HCT116 (cell line): ENCODE results near the gene CHD1L. TPM values are rescaled to one million over a fixed set of nuclear protein-coding genes. Genes with fewer than 3 reads are reported as not detected.

Experiments
- ATAC-seq: fragments of 200-7000 bp; cut with Tn5 transposase; 2 replicates; pipeline ENCODE4 v1.9.1; 2020; ENCODE audit warnings: mild to moderate bottlenecking, moderate library complexity
- BruUV-seq: library from RNA; stranded (reverse); fragments of 400-500 nt; replicated peaks from 2 replicates; lab custom pipeline; 2021; lab: Mats Ljungman, UMichigan
- CTCF ChIA-PET: fragments of 300-600 bp; sonication (Branson Sonifier 250); formaldehyde crosslinking; loops from one replicate; lab custom pipeline; 2021; ENCODE audit warnings: antibody characterized with exemption; lab: Charles Lee
- POLR2A ChIA-PET: fragments of 300-600, 350-600 bp; sonication (Branson Sonifier 250); formaldehyde crosslinking; loops from one replicate; lab custom pipeline; 2021; ENCODE audit warnings: antibody characterized with exemption; lab: Charles Lee
- RAD21 ChIA-PET, 2 experiments: fragments of 300-600 bp; sonication (Branson Sonifier 250); formaldehyde crosslinking; loops; one replicate each; lab custom pipeline; 2023; ENCODE audit warnings: low total read pairs in 2 of 2; ENCODE audit not compliant: uncharacterized antibody in 2 of 2, unreplicated experiment in 2 of 2, low non-redundant PET in 1 of 2; lab: Charles Lee
- DNase-seq: peaks from one replicate; pipeline ENCODE4 v3.0.0-alpha.2; 2010; ENCODE audit warnings: low read depth, low spot score
- H2AFZ ChIP-seq: fragments of 200-600 bp; shearing (Covaris generic), sonication (generic); 2 replicates; pipeline ENCODE4 v1.6.1; 2017; ENCODE audit warnings: low read depth, mixed run types, mixed read lengths, antibody characterized with exemption, low read length; ENCODE audit not compliant: poor library complexity, severe bottlenecking
- H3K27ac ChIP-seq: 2 replicates; pipeline ENCODE4 v1.5.1; 2012; ENCODE audit warnings: low read depth, low read length
- H3K27me3 ChIP-seq: fragments of 200-600 bp; sonication (generic); 2 replicates; pipeline ENCODE4 v1.6.1; 2016; ENCODE audit warnings: mixed run types, low read length, mixed read lengths; ENCODE audit not compliant: insufficient read depth
- H3K36me3 ChIP-seq, 2 experiments: fragments of 200-500 bp in 1 of 2; fragments of 200-600 bp in 1 of 2; sonication (Bioruptor generic) in 1 of 2; sonication (generic) in 1 of 2; 2 replicates each; pipeline versions ENCODE4 v1.5.1 to v1.6.1; 2014 to 2016; ENCODE audit warnings: low read length in 2 of 2, inconsistent platforms in 1 of 2, mixed read lengths in 1 of 2, mixed run types in 1 of 2; ENCODE audit not compliant: insufficient read depth in 2 of 2, control insufficient read depth in 1 of 2
- H3K4me1 ChIP-seq, 2 experiments: fragments of 200-600 bp in 1 of 2; sonication (generic) in 1 of 2; 2 replicates each; pipeline versions ENCODE4 v1.5.1 to v1.6.1; 2012 to 2017; ENCODE audit warnings: low read length in 2 of 2, inconsistent platforms in 1 of 2, mild to moderate bottlenecking in 1 of 2, mixed read lengths in 1 of 2, mixed run types in 1 of 2, moderate library complexity in 1 of 2; ENCODE audit not compliant: insufficient read depth in 2 of 2, control insufficient read depth in 1 of 2
- H3K4me2 ChIP-seq: fragments of 200-600 bp; sonication (generic); 2 replicates; pipeline ENCODE4 v1.6.1; 2017; ENCODE audit warnings: mixed run types, low read length, mixed read lengths
- H3K4me3 ChIP-seq, 2 experiments: fragments of 200-600 bp in 1 of 2; sonication (generic) in 1 of 2; replicated peaks in 1 of 2; 2 replicates each; pipeline ENCODE4 v1.5.1; 2011 to 2016; ENCODE audit warnings: low read length in 2 of 2, control low read depth in 1 of 2, low read depth in 1 of 2, mild to moderate bottlenecking in 1 of 2, mixed read lengths in 1 of 2, mixed run types in 1 of 2
- H3K79me2 ChIP-seq: fragments of 200-600 bp; sonication (generic); 2 replicates; pipeline ENCODE4 v1.6.1; 2017; ENCODE audit warnings: mild to moderate bottlenecking, mixed run types, low read length, moderate library complexity, mixed read lengths; ENCODE audit not compliant: insufficient read depth
- H3K9ac ChIP-seq: fragments of 200-600 bp; sonication (generic); 2 replicates; pipeline ENCODE4 v1.6.1; 2016; ENCODE audit warnings: low read length, mixed read lengths
- H3K9me2 ChIP-seq: fragments of 200-600 bp; sonication (generic), shearing (Covaris generic); 2 replicates; pipeline ENCODE4 v1.6.1; 2017; ENCODE audit warnings: mixed run types, mild to moderate bottlenecking, moderate library complexity; ENCODE audit not compliant: insufficient read depth
- H3K9me3 ChIP-seq, 2 experiments: fragments of 200-500 bp in 1 of 2; fragments of 200-600 bp in 1 of 2; sonication (Bioruptor generic) in 1 of 2; sonication (generic) in 1 of 2; 2 replicates each; pipeline ENCODE4 v1.6.1; 2014 to 2017; ENCODE audit warnings: low read length in 2 of 2, mixed read lengths in 2 of 2, inconsistent platforms in 1 of 2, low read depth in 1 of 2, mild to moderate bottlenecking in 1 of 2, mixed run types in 1 of 2, moderate library complexity in 1 of 2; ENCODE audit not compliant: control insufficient read depth in 1 of 2, insufficient read depth in 1 of 2
- H4K20me1 ChIP-seq: fragments of 200-600 bp; sonication (generic), shearing (Covaris generic); 2 replicates; pipeline ENCODE4 v1.6.1; 2017; ENCODE audit warnings: mixed run types, mild to moderate bottlenecking, moderate library complexity; ENCODE audit not compliant: insufficient read depth
- CEBPB ChIP-seq: IDR thresholded peaks from 2 replicates; pipeline ENCODE4 v1.6.1; 2012; ENCODE audit warnings: low read depth
- EZH2 ChIP-seq: fragments of 200-600 bp; sonication (generic); IDR thresholded peaks from 2 replicates; pipeline ENCODE4 v1.6.1; 2017; ENCODE audit warnings: antibody characterized with exemption, mixed run types
- JUND ChIP-seq: IDR thresholded peaks from 2 replicates; pipeline ENCODE4 v1.6.1; 2012
- MAX ChIP-seq: IDR thresholded peaks from 2 replicates; pipeline ENCODE4 v1.6.1; 2012
- POLR2A ChIP-seq: IDR thresholded peaks from 2 replicates; pipeline ENCODE4 v1.7.0; 2011; ENCODE audit warnings: borderline replicate concordance; ENCODE audit not compliant: insufficient read depth, insufficient read length; ENCODE audit errors: extremely low read depth
- POLR2AphosphoS5 ChIP-seq: IDR thresholded peaks from 2 replicates; pipeline ENCODE4 v1.6.1; 2011; ENCODE audit warnings: mild to moderate bottlenecking, low read depth, low read length, moderate library complexity
- RAD21 ChIP-seq: IDR thresholded peaks from 2 replicates; pipeline ENCODE4 v1.6.1; 2012; ENCODE audit warnings: low read depth, mild to moderate bottlenecking
- SIN3A ChIP-seq: IDR thresholded peaks from 2 replicates; pipeline ENCODE4 v1.6.1; 2012; ENCODE audit warnings: low read depth
- SP1 ChIP-seq: IDR thresholded peaks from 2 replicates; pipeline ENCODE4 v1.6.1; 2012; ENCODE audit warnings: low read depth
- TCF7L2 ChIP-seq: IDR thresholded peaks from 2 replicates; pipeline ENCODE4 v1.7.0; 2011; ENCODE audit warnings: borderline replicate concordance, inconsistent platforms; ENCODE audit not compliant: insufficient read depth, insufficient read length; ENCODE audit errors: extremely low read depth
- ZBTB33 ChIP-seq: IDR thresholded peaks from 2 replicates; pipeline ENCODE4 v1.6.1; 2011; ENCODE audit warnings: mild to moderate bottlenecking, low read length, moderate library complexity; ENCODE audit not compliant: insufficient replicate concordance; ENCODE audit errors: extremely low read depth
- intact Hi-C: fragments of 100-400 bp; cut with micrococcal nuclease; formaldehyde crosslinking; loops from 2 replicates; pipeline ENCODE4 v1.10.0; 2022
- total RNA-seq: library from RNA; stranded (reverse); gene quantifications from one replicate; pipeline ENCODE4 v1.2.1, GENCODE V29; 2021; ENCODE audit not compliant: unreplicated experiment

CHD1L gene
- total RNA-seq, 1 experiment from 2014 or later, result 52.0 TPM

DNA sequence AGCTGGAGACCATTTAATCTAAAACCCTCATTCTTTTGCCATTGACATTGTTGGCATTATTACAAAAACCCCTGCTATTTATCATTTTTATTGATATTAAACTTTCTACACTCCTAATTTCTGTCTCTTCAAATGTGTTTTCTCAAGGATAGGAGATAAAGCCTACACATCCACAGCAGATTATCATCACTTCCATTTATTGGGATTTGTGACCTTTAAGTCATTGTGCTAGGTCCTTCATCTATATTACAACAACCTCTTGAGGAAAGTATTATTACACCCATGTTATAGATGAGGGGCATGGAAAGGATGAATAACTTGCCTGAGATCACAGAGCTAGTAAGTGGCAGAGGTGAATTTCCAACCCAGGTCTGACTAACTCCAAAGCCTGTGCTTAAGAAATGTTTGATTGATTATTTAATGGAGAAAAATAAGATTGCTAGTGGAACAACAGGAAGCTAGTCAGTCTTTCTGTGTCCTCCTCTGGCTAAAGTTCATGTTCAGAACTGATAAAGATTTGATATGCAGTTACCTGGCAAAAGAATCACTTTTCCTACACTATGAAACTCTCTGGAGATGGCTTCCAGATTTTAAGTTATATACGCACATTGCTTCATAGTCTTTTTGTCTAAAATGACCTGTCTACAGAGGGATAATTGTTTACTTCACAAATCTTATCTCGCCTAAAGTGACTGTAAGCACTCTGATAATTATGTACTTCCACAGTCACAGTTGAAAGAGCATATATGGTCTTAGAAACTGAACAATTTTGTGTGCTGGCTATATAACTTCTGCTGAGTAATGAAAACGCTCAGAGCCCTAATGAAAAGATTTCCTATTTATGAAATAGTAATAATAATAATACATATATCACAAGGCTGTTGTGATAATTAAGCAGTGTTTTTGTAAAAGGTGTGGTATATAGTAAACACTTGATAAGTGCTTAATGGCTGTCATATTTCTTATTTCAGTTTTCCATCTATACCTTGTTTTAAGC is 32.4 kb upstream of the CHD1L start:
- ATAC-seq (no peak), DNase-seq (no peak)
- H3K4me2 ChIP-seq, result no peak overlapping the region
- no peak overlapping the region for H2AFZ ChIP-seq
- RAD21 ChIA-PET, result no interaction called here
- H3K4me3 ChIP-seq, result no peak overlapping the region
- H3K79me2 ChIP-seq, result no peaks in the 10 kb centered on the region
- BruUV-seq, result no TSS peak
- no peak overlapping the region for H3K9ac ChIP-seq
- 0 out of 4 replicates have a peak, but pooled peaks cover 0 to 3% of the 10 kb centered on the region in 2 experiments for H3K4me1 ChIP-seq
- CTCF ChIA-PET, result no interaction called here
- POLR2A ChIA-PET, result no interaction called here
- no peaks in the 10 kb centered on the region for H3K9me3 ChIP-seq
- H3K27me3 ChIP-seq, result no peaks in the 10 kb centered on the region
- H3K36me3 ChIP-seq, result no peaks in the 10 kb centered on the region
- no peak overlapping the region for H3K27ac ChIP-seq
- TF ChIP-seq JUND (no peak), SIN3A (no peak), ZBTB33 (no peak), RAD21 (no peak), EZH2 (no peak), MAX (no peak), POLR2AphosphoS5 (no peak), CEBPB (no peak), SP1 (no peak), POLR2A (no peak), TCF7L2 (no peak)
- no peaks in the 10 kb centered on the region for H3K9me2 ChIP-seq
- no peaks in the 10 kb centered on the region for H4K20me1 ChIP-seq
- intact Hi-C loops, result no loop called here
